Left hindlimb (tissue), 1 donor: ENCODE measurements around the gene DLL3.
A peak's percentile ranks its signal among the peaks of the same experiment; 100 is the strongest.

Experiments used
- DNase-seq: peaks from one replicate; pipeline ENCODE4 v3.0.0-alpha.2; 2018

The DLL3 gene

DNA sequence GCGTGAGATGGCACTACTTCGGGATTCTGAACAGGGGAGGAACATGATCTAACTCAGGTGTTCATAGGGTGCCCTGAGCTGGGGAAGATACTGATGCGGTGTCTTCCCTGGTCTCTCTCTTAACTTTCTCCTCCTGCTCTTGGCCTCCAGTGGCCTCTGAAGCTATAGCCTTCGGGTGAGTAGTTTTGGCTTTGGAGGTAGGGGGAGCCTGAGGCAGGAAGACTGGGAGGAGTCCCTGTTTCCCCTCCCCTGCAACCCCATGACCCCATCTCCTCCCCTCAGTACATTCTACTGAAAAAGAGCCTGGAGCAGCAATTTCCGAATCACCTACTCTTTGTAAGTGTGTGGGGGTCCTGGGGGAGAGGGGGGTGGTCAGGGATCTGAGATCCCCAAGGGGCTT, 19.7 kb downstream of the DLL3 start:
- DNase-seq: no peak

DNA sequence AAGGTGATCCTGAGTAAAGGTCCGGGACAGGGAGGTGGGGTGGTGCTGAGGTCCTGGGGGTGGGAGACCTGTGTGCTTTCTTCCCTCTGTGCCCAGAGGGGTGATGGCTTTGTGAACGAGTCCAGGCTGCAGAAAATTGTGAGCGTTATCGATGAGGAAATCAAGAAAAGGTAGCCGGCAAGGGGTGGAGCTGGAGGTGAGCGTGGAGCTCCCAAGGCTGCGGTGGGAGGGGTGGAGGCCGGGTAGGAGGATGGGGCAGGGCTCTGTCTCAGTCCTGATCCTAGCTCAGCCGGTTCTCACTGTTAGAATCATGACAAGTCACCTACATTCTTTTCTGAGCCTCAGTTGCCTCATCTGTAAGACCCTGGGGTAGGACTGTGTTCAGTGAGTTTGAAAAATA, 20.2 kb downstream of the DLL3 start:
- DNase-seq: no peak

DNA sequence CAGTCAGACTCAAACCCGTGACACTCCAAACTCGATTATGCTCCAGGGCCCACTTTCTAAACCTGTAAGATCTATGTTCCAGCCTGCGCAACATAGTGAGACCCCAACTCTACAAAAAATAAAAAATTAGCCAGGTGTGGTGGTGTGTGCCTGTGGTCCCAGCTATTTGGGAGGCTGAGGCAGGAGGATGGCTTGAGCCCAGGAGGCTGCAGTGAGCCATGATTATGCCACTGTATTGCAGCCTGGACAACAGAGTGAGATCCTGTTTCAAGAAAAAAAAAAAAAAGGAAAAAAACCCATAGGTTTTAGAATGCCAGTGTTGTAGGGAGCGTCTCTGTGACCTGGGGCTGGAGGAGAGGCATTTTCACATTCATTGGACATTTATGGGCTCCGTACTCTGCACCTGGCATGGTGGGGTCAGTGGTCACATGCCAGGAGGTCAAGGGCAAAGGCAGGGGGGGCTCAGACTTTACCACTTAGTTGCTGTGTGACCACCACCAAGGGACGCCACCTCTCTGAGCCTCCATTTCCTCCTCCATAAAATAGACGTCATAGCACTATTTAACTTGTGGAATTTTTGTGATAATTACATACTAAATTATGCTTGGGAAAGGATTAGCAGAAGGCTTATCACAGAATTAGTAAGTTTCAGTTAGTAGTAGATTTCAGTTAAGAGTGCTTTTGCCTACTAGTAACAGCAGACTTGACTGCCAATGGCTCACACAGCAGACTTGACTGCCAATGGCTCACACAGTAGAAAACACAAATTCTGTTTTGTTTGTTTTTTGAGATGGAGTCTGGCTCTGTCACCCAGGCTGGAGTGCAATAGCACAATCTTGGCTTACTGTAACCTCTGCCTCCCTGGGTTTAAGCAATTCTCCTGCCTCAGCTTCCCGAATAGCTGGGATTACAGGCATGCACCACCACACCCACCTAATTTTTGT, 22.1 kb downstream of the DLL3 start:
- no peak for DNase-seq

GRCh38 chr19:39524495-39524894, 25.7 kb downstream of the DLL3 start:
- no peak for DNase-seq

DNA sequence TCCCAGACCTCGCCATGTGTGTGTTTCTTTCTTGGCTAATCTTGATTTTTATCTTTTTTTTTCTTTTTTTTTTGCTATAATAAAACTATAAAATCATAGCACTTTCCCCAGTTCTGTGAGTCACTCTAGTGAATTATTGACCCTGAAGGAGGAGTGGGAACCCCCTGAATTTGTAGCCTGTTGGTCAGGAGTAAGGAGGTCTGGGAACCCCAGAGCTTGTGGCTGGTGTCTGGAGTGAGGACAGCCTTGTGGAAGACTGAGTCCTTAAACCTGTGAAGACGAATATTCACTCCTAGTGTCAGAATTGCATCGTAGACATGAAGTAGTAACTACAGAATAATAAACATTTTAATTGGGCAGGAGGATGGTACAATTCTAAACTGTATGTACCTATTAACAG, 26.5 kb downstream of the DLL3 start:
- DNase-seq: no peak

DNA sequence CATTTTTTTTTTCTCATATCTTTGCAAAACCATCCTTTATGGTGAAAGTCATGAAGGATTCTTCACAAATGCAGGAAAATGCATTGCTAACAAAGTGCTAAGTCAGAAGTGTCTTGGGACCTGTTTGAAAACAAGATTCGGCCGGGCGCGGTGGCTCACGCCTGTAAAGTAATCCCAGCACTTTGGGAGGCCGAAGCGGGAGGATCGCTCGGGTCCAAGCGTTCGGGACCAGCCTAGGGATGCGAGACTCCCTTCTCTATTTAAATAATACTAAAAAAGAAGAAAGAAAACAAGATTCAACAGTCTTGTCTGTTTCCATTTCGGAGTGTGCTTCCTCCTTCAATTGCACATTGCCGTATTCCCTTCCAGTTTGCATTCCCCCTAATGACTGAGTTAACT, 33.1 kb downstream of the DLL3 start:
- no peak for DNase-seq

- DNase-seq: peak; percentile 95
Observed at GRCh38 chr19:39532233-39533002, 33.7 kb downstream of the DLL3 start, which contains the start of gene EID2B. TSS of gene EID2B (minus strand) at chr19:39532852. CDS start at chr19:39532802, 50 bp downstream.

GRCh38 chr19:39533003-39533512, 34.3 kb downstream of the DLL3 start:
- DNase-seq: no peak

- DNase-seq: no peak
Observed at GRCh38 chr19:39533791-39534190, 35.0 kb downstream of the DLL3 start.

- DNase-seq: no peak
Observed at GRCh38 chr19:39539165-39539517, 40.4 kb downstream of the DLL3 start.

- peak; percentile 94 for DNase-seq
Observed at GRCh38 chr19:39539518-39540332, 41.0 kb downstream of the DLL3 start, which contains the start of gene EID2. TSS of gene EID2 (minus strand) at chr19:39540161. CDS start at chr19:39540079, 82 bp downstream.

GRCh38 chr19:39540333-39540673, 41.6 kb downstream of the DLL3 start:
- no peak for DNase-seq

- DNase-seq: no peak
Observed at GRCh38 chr19:39542206-39542605, 43.5 kb downstream of the DLL3 start.

GRCh38 chr19:39543477-39543857, 44.7 kb downstream of the DLL3 start:
- no peak for DNase-seq

DNA sequence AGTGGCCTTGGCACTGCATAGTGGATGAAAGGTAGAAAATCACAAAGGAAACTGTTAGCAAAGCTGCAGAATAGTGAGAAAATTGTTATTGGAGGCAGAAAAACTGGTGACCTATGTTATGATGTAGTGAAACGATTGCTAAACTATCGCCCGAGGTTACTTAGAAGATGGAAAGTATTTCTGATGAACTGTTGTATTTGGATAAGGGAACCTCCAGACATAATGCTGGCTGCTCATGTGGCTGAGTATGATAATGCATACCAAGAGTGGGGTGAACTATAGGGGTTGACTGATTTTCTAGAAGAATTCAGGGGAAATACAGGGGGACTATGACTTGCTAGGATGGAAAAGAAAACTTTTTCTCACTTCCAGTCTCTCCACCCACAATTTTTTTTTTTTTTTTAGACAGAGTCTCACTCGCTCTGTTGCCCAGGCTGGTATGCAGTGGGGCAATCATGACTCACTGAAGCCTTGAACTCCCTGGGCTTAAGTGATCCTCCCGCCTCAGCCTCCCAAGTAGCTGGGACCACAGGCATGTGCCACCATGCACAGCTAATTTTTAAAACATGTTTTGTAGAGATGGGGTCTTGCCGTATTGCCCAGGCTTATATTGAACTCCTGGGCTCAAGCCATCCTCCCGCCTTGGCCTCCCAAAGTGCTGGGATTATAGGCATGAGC, 45.6 kb downstream of the DLL3 start:
- DNase-seq: no peak

GRCh38 chr19:39544911-39545310, 46.2 kb downstream of the DLL3 start:
- no peak for DNase-seq

GRCh38 chr19:39546599-39546998, 47.9 kb downstream of the DLL3 start:
- no peak for DNase-seq

DNA sequence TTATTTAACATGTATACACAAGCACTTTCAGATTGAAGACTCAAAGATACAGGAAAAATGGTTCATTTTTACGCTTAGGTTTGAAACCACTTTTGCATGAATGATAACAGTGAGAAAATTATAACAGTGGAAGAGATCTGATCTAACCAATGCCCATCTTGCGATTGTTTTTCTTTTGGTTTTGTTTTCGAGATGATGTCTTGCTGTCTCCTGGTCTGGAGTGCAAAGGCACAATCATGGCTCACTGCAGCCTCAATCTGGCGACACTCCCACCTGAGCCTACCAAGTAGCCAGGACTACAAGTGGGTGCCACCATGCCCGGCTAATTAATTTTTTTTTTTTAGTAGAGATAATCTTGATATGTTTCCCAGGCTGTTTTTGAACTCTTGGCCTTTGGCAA, 51.5 kb downstream of the DLL3 start:
- DNase-seq: no peak

- no peak for DNase-seq
Observed at GRCh38 chr19:39553082-39553652, 54.4 kb downstream of the DLL3 start.

GRCh38 chr19:39554701-39555311, 56.1 kb downstream of the DLL3 start:
- no peak for DNase-seq

DNA sequence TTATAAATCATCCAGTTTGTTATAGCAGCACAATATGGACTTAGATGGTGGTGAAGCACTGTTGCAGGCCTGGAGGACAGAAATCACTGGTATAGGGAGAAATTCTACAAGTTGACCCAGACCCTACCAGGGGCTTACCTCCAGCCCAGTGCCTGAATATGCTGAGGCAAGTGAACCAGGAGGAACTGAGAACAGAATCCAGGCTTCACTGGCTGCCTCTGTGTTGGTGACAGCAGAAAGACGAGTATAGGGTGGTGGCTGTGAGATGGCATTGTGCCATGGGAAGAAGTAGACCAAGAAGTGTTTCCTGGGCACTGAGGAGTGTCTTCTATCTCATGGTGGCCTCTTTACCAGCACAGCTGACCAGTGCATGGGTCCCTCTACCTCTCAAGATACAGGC, 57.1 kb downstream of the DLL3 start:
- no peak for DNase-seq
